GM12878 (cell line): ENCODE measurements around the gene NBPF1. TPM values are rescaled to one million over a fixed set of nuclear protein-coding genes. Genes with fewer than 3 reads are reported as not detected.

ENCODE experiments used
- ATAC-seq: fragments of 200-7000 bp; cut with Tn5 transposase; 3 replicates; pipeline ENCODE4 v1.9.1; 2020; ENCODE audit warnings: mild to moderate bottlenecking, moderate library complexity
- BruUV-seq: library from RNA; stranded (reverse); fragments of 400-500 nt; replicated peaks from 2 replicates; lab custom pipeline; 2021; lab: Mats Ljungman, UMichigan
- CTCF ChIA-PET: fragments of 300-600 bp; sonication (Branson Sonifier 250); formaldehyde crosslinking; extraction: SDS; loops from one replicate; lab custom pipeline; 2021; ENCODE audit warnings: inconsistent platforms; lab: Yijun Ruan, JAX
- POLR2A ChIA-PET: fragments of 350-600 bp; formaldehyde crosslinking; extraction: SDS; loops from one replicate; lab custom pipeline; 2021; ENCODE audit warnings: inconsistent platforms; lab: Charles Lee
- RAD21 ChIA-PET: fragments of 300-600 bp; sonication (Branson Sonifier 250); formaldehyde crosslinking; loops from one replicate; lab custom pipeline; 2023; ENCODE audit warnings: antibody characterized with exemption; ENCODE audit not compliant: unreplicated experiment; lab: Charles Lee
- SMC1A ChIA-PET: fragments of 300-600 bp; sonication (Branson Sonifier 250); formaldehyde crosslinking; loops from one replicate; lab custom pipeline; 2023; ENCODE audit not compliant: unreplicated experiment, uncharacterized antibody; lab: Charles Lee
- DNase-seq: peaks from one replicate; pipeline ENCODE4 v3.0.0-alpha.2; 2011; ENCODE audit warnings: low read depth, low spot score
- FAIRE-seq: peaks from 3 replicates; lab custom pipeline; 2011; peaks lifted over from hg19 to GRCh38; lab: Jason Lieb, UNC
- H2AFZ ChIP-seq: 2 replicates; pipeline ENCODE4 v1.6.0; 2011; ENCODE audit warnings: low read depth, low read length, control low read depth; ENCODE audit not compliant: control insufficient read depth
- H3K27ac ChIP-seq: 2 replicates; pipeline ENCODE4 v1.5.1; 2011; ENCODE audit warnings: control low read depth; ENCODE audit not compliant: control insufficient read depth, insufficient read depth
- H3K27me3 ChIP-seq, 2 experiments: replicated peaks in 1 of 2; 2 replicates each; pipeline versions ENCODE4 v1.6.0 to v1.6.1; 2011; ENCODE audit warnings: low read length in 1 of 2; ENCODE audit not compliant: control insufficient read depth in 2 of 2, insufficient read depth in 2 of 2
- H3K36me3 ChIP-seq, 2 experiments: 2 replicates each; pipeline ENCODE4 v1.5.1; 2011; ENCODE audit warnings: low read length in 1 of 2; ENCODE audit not compliant: control insufficient read depth in 2 of 2, insufficient read depth in 2 of 2
- H3K4me1 ChIP-seq: 2 replicates; pipeline ENCODE4 v1.6.1; 2011; ENCODE audit warnings: mild to moderate bottlenecking, low read length, moderate library complexity, mixed read lengths; ENCODE audit not compliant: control insufficient read depth, insufficient read depth
- H3K4me2 ChIP-seq: 2 replicates; pipeline ENCODE4 v1.6.0; 2011; ENCODE audit warnings: control low read depth; ENCODE audit not compliant: control insufficient read depth, insufficient read depth
- H3K4me3 ChIP-seq: fragments of 200-600 bp; sonication (generic); 2 replicates; pipeline ENCODE4 v1.5.1; 2016
- H3K79me2 ChIP-seq: 2 replicates; pipeline ENCODE4 v1.6.0; 2011; ENCODE audit warnings: low read length; ENCODE audit not compliant: control insufficient read depth, insufficient read depth
- H3K9ac ChIP-seq: 2 replicates; pipeline ENCODE4 v1.8.0; 2011; ENCODE audit warnings: low read length, control low read depth, mixed read lengths; ENCODE audit not compliant: control insufficient read depth, insufficient read depth
- H3K9me3 ChIP-seq: replicated peaks from 3 replicates; pipeline ENCODE4 v1.5.1; 2011; ENCODE audit warnings: mild to moderate bottlenecking, low read length; ENCODE audit not compliant: control insufficient read depth, insufficient read depth
- H4K20me1 ChIP-seq: 2 replicates; pipeline ENCODE4 v1.6.0; 2011; ENCODE audit not compliant: control insufficient read depth, insufficient read depth
- ELK1 ChIP-seq: IDR thresholded peaks from 2 replicates; pipeline ENCODE4 v1.6.1; 2012; ENCODE audit warnings: low read depth, low read length, improper control_type of control experiment
- POLR2AphosphoS2 ChIP-seq: IDR thresholded peaks from 2 replicates; pipeline ENCODE4 v1.6.1; 2011; ENCODE audit warnings: low read depth, mild to moderate bottlenecking, low read length, improper control_type of control experiment, moderate library complexity
- RELA ChIP-seq: fragments of 450-650 bp; IDR thresholded peaks from 2 replicates; pipeline ENCODE4 v1.8.0; 2014; ENCODE audit warnings: borderline replicate concordance; ENCODE audit not compliant: partially characterized antibody
- SREBF2 ChIP-seq: IDR thresholded peaks from 2 replicates; pipeline ENCODE4 v1.6.1; 2012; ENCODE audit warnings: mild to moderate bottlenecking, low read length
- WGBS: methylation state at CpG from one replicate; pipeline ENCODE4 v1.1.6; 2016; ENCODE audit warnings: low lambda C conversion rate; ENCODE audit not compliant: insufficient replicate concordance, insufficient coverage; ENCODE audit errors: missing lambda C conversion rate; 5-methylcytosine and 5-hydroxymethylcytosine counted together
- in situ Hi-C: fragments of 300-500 bp; cut with MboI; formaldehyde crosslinking; loops from 9 replicates; pipeline ENCODE4 v1.14.3; 2018; ENCODE audit warnings: mixed read lengths
- intact Hi-C: fragments of 100-400 bp; cut with micrococcal nuclease; formaldehyde crosslinking; loops from one replicate; pipeline ENCODE4 v1.14.2; 2022; ENCODE audit not compliant: unreplicated experiment
- polyA plus RNA-seq, 11 experiments: library from polyadenylated mRNA; depleted of rRNA in 4 of 11; unstranded in 6 of 11; stranded (reverse) in 5 of 11; fragments of >200 nt; fragmentation: Nextera tagmentation in 4 of 11; fragmentation: Illumina TruSeq in 1 of 11; extraction: Ambion mirVana in 4 of 11; extraction: Trizol in 1 of 11; gene quantifications; 1 replicate in 1 of 11; 2 replicates in 10 of 11; pipeline versions ENCODE4 v1.2.1 to v1.2.3, GENCODE V29; 2011 to 2016; ENCODE audit warnings: inconsistent platforms in 2 of 11, missing spikeins in 2 of 11, low read depth in 1 of 11
- total RNA-seq, 4 experiments: library from RNA; depleted of rRNA in 3 of 4; stranded (reverse); fragments of >200 nt in 3 of 4; fragmentation: Illumina TruSeq in 1 of 4; extraction: Trizol in 1 of 4; gene quantifications; 2 replicates each; pipeline versions ENCODE4 v1.2.1 to v1.2.3, GENCODE V29; 2013 to 2021
- TF ChIP-seq, protein P1 (sequence below): fragments of 450-650 bp; IDR thresholded peaks from 2 replicates; pipeline ENCODE4 v1.6.1; 2017; ENCODE audit warnings: borderline replicate concordance

NBPF1 gene
- total and polyA plus RNA-seq, 10 of the 15 experiments (the other 5 are each of a cell fraction or from before 2014, with no cell fraction given), result 0.20 to 3.4 (median 0.71) TPM

GRCh38 chr1:16617778-16618580, 4.6 kb upstream of the NBPF1 start (continued):
- TF ChIP-seq ELK1 (no peak), POLR2AphosphoS2 (no peak)

- H2AFZ ChIP-seq, result no peak overlapping the region
- H3K9me3 ChIP-seq, result no peaks in the 10 kb centered on the region
- no peak overlapping the region for H3K4me3 ChIP-seq
- BruUV-seq, result no TSS peak
- ATAC-seq, result no peak
- no peak overlapping the region for H3K4me2 ChIP-seq
- FAIRE-seq, result no peak
- RAD21 ChIA-PET, result interaction anchor here (1.2 kb wide), 1 partner anchor 335 kb away, joined by 5 read pairs; no protein-coding TSS in a partner anchor
- intact Hi-C loops (no loop called here), in situ Hi-C loops (no loop called here)
- peaks cover 0 to 3% of the 10 kb centered on the region in 2 experiments; a peak in 2 of 4 replicates for H3K36me3 ChIP-seq
- H3K4me1 ChIP-seq, result peaks cover 4% of the 10 kb centered on the region
- peaks cover 11 to 15% of the 10 kb centered on the region in 2 experiments for H3K27me3 ChIP-seq
- H3K9ac ChIP-seq, result no peak overlapping the region
- no peaks in the 10 kb centered on the region for H4K20me1 ChIP-seq
- no peaks in the 10 kb centered on the region for H3K79me2 ChIP-seq
- POLR2A ChIA-PET, result no interaction called here
- SMC1A ChIA-PET, result interaction anchor here (0.7 to 1.0 kb wide), 2 partner anchors 117 to 335 kb away, joined by 3 read pairs; no protein-coding TSS in a partner anchor
- TF ChIP-seq, protein P1, sequence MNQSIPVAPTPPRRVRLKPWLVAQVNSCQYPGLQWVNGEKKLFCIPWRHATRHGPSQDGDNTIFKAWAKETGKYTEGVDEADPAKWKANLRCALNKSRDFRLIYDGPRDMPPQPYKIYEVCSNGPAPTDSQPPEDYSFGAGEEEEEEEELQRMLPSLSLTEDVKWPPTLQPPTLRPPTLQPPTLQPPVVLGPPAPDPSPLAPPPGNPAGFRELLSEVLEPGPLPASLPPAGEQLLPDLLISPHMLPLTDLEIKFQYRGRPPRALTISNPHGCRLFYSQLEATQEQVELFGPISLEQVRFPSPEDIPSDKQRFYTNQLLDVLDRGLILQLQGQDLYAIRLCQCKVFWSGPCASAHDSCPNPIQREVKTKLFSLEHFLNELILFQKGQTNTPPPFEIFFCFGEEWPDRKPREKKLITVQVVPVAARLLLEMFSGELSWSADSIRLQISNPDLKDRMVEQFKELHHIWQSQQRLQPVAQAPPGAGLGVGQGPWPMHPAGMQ, result 0 out of 2 replicates have a peak, but pooled peaks have one; percentile 9
- TF ChIP-seq SREBF2, result no peak
- peak; percentile 48 for TF ChIP-seq RELA
- no peak for DNase-seq
- 87% methylated on average over 20 of the region's 20 CpGs for WGBS
- H3K27ac ChIP-seq, result no peak overlapping the region
- CTCF ChIA-PET, result interaction anchor here (0.9 to 2.3 kb wide), 6 partner anchors 8 to 535 kb away, joined by 3 to 17 read pairs (median 6); no protein-coding TSS in a partner anchor
Observed at GRCh38 chr1:16617114-16617631, 3.8 kb upstream of the NBPF1 start.
